Immature natural killer cell (primary cell): ENCODE results near the gene KCNQ1. TPM values are rescaled to one million over a fixed set of nuclear protein-coding genes. Genes with fewer than 3 reads are reported as not detected.

Experiments used
- DNase-seq, 3 donors: peaks; one replicate each; pipeline ENCODE4 v3.0.0; 2022; ENCODE audit warnings: mixed read lengths in 1 of 3
- H3K27ac Mint-ChIP-seq, 6 donors: one replicate each; pipeline ENCODE4 v1.8.0; 2020; ENCODE audit warnings: mixed read lengths in 6 of 6, mild to moderate bottlenecking in 5 of 6, inconsistent platforms in 4 of 6, moderate library complexity in 3 of 6
- H3K27me3 Mint-ChIP-seq, 3 donors: one replicate each; pipeline ENCODE4 v1.8.0; 2020 to 2021; ENCODE audit warnings: low read depth in 3 of 3, mild to moderate bottlenecking in 3 of 3, mixed read lengths in 3 of 3, moderate library complexity in 3 of 3, inconsistent platforms in 1 of 3
- H3K36me3 Mint-ChIP-seq, 3 donors: one replicate each; pipeline ENCODE4 v1.8.0; 2020; ENCODE audit warnings: mixed read lengths in 3 of 3, inconsistent platforms in 2 of 3, mild to moderate bottlenecking in 2 of 3
- H3K4me1 Mint-ChIP-seq, 2 donors: one replicate each; pipeline ENCODE4 v1.8.0; 2020; ENCODE audit warnings: inconsistent platforms in 2 of 2, mild to moderate bottlenecking in 2 of 2, mixed read lengths in 2 of 2, moderate library complexity in 1 of 2
- H3K4me3 Mint-ChIP-seq, 5 donors: one replicate each; pipeline ENCODE4 v1.8.0; 2020; ENCODE audit warnings: mild to moderate bottlenecking in 5 of 5, mixed read lengths in 5 of 5, inconsistent platforms in 3 of 5, moderate library complexity in 3 of 5
- H3K9me3 Mint-ChIP-seq, 6 donors: one replicate each; pipeline ENCODE4 v1.8.0; 2020; ENCODE audit warnings: mild to moderate bottlenecking in 6 of 6, mixed read lengths in 6 of 6, inconsistent platforms in 4 of 6, moderate library complexity in 3 of 6
- polyA plus RNA-seq, 3 donors: library from polyadenylated mRNA; unstranded; fragments of 300-500 nt; fragmentation: Illumina TruSeq; gene quantifications; one replicate each; pipeline ENCODE4 v1.2.3, GENCODE V29; 2021

The KCNQ1 gene
- polyA plus RNA-seq, 3 donors from 2014 or later, result 0.13 to 1.1 (median 0.73) TPM

DNA sequence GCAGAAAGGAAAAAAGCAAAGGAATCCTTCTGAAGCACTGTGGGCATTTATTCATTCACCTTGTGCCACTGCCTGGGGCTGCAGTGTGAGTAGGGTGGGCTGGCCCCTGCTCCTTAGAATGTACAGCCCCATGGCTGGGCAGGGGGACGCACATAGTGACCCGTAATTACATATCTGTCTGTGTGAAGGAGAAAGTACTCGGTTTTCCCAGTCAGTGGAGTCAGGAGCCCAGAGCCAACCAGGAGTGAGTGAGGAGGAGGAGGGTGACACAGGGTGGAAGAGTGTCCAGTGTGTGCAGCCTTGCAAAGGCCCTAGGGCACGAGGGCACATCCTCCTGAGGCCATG, 348.9 kb downstream of the KCNQ1 start:
- H3K4me3 Mint-ChIP-seq, result no peak overlapping the region
- no peaks in the 10 kb centered on the region for H3K36me3 Mint-ChIP-seq
- DNase-seq, result no peak
- H3K9me3 Mint-ChIP-seq, result no peaks in the 10 kb centered on the region
- no peak overlapping the region for H3K27ac Mint-ChIP-seq
- H3K27me3 Mint-ChIP-seq, result peaks cover 2 to 6% (median 4%) of the 10 kb centered on the region in 3 donors
- H3K4me1 Mint-ChIP-seq, result peaks cover 0 to 5% of the 10 kb centered on the region in 2 donors

DNA sequence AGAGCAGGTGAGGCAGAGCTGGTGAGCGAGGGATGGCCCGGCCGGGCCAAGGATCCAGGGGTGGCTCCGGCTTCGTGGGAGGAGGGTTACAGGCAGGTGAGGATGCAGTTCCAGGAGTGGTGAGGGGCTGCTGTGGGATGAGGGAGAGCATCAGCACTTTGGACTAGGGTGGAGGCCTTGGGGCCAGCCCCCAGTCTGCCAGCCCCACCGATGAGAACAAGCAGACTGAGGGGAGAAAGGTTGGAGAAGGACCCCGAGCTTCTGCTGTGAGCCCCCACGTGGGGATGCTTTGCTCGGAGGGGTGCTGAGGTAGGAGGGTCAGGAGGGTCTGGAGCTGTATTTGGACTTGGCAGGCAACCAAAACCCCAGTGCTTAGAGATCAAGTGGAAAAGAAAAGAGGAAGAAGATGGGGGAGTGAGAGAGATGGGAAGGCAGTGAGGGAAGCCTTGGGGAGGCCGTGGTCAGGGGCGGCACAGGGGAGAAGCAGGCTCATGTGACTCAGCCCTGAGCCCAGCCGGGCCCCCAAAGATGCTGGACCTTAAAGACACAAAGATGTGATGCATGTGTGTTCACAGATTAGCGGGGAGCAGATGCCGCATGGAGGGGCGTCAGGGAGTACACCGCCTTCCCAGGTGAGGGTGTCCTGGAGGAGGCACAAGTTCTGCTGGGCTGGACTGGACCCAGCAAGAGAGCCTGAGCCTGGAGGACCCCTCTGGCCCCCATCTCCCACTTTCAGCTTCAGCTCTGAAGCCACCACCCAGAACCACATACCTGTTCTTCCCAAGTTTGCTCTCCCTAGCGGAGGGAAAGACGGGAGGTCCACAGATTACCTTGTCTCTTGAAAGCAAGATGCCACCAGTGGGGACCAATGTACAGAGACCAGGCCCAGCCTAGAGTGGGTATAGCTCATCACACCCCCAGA, 349.5 kb downstream of the KCNQ1 start:
- H3K27ac Mint-ChIP-seq, result no peak overlapping the region
- H3K36me3 Mint-ChIP-seq, result no peaks in the 10 kb centered on the region
- peaks cover 0 to 5% of the 10 kb centered on the region in 2 donors for H3K4me1 Mint-ChIP-seq
- no peak overlapping the region for H3K4me3 Mint-ChIP-seq
- H3K9me3 Mint-ChIP-seq, result no peaks in the 10 kb centered on the region
- peaks cover 3 to 4% (median 3%) of the 10 kb centered on the region in 3 donors for H3K27me3 Mint-ChIP-seq
- DNase-seq, result no peak

DNA sequence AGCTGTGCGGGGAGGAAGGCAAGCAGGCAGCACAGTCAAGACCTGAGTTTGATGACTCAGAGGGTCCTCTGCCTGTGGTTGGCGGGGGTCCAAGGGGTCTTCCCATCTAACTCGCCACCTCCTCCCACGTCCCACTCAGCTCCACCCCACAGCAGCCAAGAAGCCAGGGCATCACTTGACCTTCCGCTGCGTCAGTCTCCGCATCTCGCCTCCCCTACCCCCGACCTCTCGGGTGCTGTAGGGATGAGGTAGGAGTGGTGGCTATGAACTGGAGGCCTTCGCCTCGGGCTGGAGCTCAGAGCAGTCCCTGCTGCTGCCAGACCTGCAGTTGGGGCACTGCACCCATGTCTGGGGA, 350.1 kb downstream of the KCNQ1 start:
- no peak for DNase-seq
- Mint-ChIP-seq H3K27ac (no peak overlapping the region), H3K4me3 (no peak overlapping the region), H3K4me1 (peaks cover 0 to 5% of the 10 kb centered on the region in 2 donors), H3K36me3 (no peaks in the 10 kb centered on the region), H3K27me3 (peaks cover 3 to 4% (median 3%) of the 10 kb centered on the region in 3 donors), H3K9me3 (no peaks in the 10 kb centered on the region)

DNA sequence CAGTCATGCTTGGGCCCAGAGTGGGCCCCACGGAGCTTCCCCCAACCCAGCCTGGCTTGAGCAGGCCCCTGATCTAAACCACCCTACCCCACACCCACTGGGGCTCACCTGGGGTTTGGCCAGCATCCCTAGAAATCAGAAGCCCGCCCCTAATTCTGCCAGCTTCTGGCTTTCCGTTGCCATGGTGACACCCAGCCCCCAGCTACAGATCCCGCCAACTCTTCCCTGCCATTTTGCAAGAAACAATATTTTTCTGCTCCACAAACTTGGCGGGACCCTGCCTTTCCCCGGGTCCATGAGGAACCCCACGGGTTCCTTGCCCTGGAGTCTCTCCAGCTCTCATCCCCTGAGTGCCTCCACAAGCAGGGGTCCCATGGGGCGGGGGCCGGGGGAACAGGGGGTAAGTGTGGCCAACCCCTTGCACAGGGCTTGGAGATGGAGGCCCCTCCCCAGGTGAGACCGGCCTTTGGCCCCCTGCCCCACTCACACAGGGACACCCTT, 350.7 kb downstream of the KCNQ1 start:
- DNase-seq, result no peak
- H3K4me1 Mint-ChIP-seq, result peaks cover 0 to 5% of the 10 kb centered on the region in 2 donors
- no peak overlapping the region for H3K4me3 Mint-ChIP-seq
- no peaks in the 10 kb centered on the region for H3K9me3 Mint-ChIP-seq
- peaks cover 2 to 3% (median 3%) of the 10 kb centered on the region in 3 donors for H3K27me3 Mint-ChIP-seq
- H3K27ac Mint-ChIP-seq, result no peak overlapping the region
- H3K36me3 Mint-ChIP-seq, result no peaks in the 10 kb centered on the region

DNA sequence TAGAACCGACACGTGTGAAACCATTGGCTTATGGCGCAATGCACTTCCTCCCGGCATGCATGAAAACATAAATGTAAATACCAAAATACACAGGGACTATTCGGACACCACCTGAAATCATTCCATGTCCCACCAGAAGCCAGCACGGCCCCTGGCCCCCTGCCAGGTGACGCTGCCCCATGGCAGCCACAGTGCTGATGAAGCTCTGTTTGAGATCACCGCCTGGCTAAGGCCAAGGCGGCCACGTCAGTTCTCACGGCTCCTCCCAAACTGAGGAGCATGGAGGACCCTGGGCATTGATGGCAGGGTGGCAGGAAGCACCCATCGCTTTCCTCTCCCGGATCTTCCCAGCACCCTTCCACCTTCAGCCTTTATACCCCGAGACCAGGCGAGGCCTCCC, 351.3 kb downstream of the KCNQ1 start:
- Mint-ChIP-seq H3K27me3 (peaks cover 0 to 5% (median 0%) of the 10 kb centered on the region in 3 donors), H3K27ac (no peak overlapping the region), H3K9me3 (no peaks in the 10 kb centered on the region), H3K4me1 (peaks cover 0 to 5% of the 10 kb centered on the region in 2 donors), H3K36me3 (no peaks in the 10 kb centered on the region), H3K4me3 (no peak overlapping the region)
- DNase-seq, result no peak

DNA sequence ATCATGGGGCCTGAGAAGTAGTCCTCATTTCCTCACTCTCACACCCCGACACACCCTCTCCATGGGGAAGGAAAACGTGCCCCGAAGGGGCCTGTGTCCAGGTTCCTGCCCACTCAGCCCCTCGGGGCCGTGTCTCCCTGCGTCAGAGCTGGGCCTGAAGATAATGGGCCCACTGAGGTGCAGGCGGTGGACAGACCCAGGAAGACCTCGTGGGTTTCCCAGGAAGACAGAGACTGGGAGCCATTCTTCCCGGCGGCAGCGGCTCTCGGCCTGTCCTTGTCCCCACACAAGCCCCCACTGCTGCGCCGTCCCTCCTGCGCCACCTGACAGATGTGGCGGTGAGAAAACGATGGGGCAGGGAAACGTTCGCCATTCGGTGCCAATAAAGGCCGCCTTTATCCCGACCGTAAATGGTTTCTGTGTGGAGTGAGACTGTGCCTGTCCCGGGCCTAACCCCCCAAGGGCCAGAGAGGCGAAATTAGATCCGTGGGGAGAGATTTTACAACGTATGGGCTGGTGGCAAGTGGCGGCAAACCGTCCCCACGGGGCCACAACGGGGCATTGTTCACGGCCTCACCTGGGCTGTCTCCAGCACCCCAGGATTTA, 351.8 kb downstream of the KCNQ1 start:
- Mint-ChIP-seq H3K27ac (no peak overlapping the region), H3K36me3 (no peaks in the 10 kb centered on the region), H3K4me3 (no peak overlapping the region), H3K4me1 (peaks cover 0 to 5% of the 10 kb centered on the region in 2 donors), H3K27me3 (peaks cover 0 to 5% (median 0%) of the 10 kb centered on the region in 3 donors), H3K9me3 (no peaks in the 10 kb centered on the region)
- DNase-seq, result no peak

DNA sequence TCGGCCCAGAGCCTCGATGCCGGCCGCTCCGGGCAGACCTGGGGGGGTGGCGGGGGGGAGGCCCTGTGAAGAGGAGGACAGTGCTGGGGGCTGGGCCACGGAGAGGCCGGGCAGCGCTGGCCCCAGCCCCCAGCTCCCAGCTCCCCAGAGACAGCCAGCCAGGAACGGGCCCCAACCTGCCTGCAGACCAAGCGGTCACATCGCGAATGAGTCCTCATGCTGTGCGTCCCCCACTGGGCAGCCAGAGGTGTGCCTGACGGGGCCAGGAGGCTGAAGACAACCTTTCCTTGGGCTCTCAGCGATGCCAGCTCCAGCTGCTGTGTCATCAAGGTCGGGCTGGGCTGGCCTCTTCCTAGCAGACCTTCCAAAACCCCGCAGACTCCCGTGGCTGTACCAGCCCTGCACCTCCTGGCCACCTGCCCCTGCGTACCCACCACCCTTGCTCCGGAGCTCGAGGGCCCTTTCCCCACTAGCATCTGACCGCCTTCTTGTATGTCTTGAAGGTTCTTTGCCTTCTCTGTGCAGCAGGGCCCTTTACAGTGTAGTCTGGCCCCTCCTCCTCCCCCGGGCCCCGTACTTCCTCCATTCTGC, 352.4 kb downstream of the KCNQ1 start:
- Mint-ChIP-seq H3K4me3 (no peak overlapping the region), H3K27ac (no peak overlapping the region), H3K27me3 (peaks cover 0 to 5% (median 2%) of the 10 kb centered on the region in 3 donors), H3K36me3 (no peaks in the 10 kb centered on the region), H3K4me1 (peaks cover 0 to 3% of the 10 kb centered on the region in 2 donors), H3K9me3 (no peaks in the 10 kb centered on the region)
- no peak for DNase-seq

DNA sequence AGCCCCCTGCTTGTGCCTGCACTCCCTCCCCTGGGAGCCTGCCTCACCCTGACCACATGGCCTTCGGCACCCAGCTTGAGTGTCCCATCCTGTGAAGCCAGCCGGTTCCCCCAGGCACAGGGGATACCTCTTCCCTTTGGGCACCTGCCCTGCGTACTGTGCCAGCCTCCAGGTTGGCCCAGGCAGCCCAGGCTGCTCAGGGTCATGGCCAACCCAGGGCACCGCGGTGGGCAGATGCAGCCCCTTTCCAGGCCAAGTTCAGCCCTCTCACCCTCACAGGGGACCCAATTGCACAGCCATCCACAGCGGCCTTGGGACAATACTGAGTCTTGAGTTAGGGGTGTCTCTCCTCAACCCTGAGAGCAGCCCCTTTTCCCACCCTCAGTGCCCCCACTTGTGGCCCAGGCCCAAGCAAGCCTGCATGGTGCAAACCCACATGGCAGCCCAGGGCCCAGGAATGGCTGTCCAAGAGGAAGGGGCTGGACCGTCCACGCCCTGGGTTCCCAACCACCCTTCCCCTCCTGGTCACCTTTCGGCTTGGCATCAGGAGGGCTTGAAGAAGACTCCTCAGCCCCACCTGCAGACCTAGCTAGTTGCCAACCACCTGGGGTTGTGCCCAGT, 353.0 kb downstream of the KCNQ1 start:
- no peaks in the 10 kb centered on the region for H3K4me1 Mint-ChIP-seq
- DNase-seq, result no peak
- H3K9me3 Mint-ChIP-seq, result no peaks in the 10 kb centered on the region
- no peak overlapping the region for H3K4me3 Mint-ChIP-seq
- H3K27ac Mint-ChIP-seq, result no peak overlapping the region
- H3K27me3 Mint-ChIP-seq, result peaks cover 0 to 3% (median 2%) of the 10 kb centered on the region in 3 donors
- H3K36me3 Mint-ChIP-seq, result no peaks in the 10 kb centered on the region

DNA sequence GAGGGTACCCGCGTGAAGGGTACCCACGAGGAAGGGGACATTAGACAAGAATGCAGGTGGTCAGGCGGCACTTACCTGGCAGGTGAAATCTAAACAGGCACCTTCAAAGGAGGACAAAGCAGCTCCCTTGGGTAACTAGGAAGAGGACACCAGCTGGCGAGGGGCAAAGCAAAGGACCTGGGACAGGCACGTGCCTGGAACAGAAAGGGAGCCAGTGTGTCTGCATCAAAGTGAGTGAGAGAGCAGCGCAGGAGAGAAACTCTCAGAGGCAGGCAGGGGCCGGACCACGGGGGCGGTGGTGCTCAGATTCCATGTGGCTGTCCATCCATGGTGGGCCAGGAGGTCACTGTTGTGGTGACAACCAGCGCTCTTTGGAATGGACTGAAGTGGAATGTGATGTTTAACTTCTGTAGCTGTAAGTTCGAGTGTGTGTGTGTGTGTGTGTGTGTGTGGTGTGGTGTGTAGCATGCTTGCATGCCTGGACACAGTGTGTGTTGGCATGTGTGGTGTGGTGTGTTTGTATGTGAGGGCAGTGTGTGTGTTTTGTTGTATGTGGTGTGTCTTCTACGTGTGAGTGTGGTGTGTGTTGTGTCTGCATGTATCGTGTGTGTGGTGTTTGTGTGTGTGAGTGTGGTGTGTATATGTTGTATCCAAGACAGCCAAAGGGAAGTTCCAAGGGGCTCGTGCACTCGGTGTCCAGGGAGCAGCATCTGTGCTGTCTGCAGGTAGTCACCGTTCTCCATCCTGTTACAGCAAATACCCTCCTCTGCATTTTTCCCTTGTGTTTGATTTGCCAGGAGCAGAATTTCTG, 354.3 kb downstream of the KCNQ1 start:
- Mint-ChIP-seq H3K27ac (peak overlapping the region in 1 of 6 donors; percentile 7), H3K36me3 (no peaks in the 10 kb centered on the region), H3K4me3 (no peak overlapping the region), H3K9me3 (no peaks in the 10 kb centered on the region), H3K4me1 (no peaks in the 10 kb centered on the region), H3K27me3 (peaks cover 0 to 6% (median 3%) of the 10 kb centered on the region in 3 donors)
- DNase-seq, result no peak

DNA sequence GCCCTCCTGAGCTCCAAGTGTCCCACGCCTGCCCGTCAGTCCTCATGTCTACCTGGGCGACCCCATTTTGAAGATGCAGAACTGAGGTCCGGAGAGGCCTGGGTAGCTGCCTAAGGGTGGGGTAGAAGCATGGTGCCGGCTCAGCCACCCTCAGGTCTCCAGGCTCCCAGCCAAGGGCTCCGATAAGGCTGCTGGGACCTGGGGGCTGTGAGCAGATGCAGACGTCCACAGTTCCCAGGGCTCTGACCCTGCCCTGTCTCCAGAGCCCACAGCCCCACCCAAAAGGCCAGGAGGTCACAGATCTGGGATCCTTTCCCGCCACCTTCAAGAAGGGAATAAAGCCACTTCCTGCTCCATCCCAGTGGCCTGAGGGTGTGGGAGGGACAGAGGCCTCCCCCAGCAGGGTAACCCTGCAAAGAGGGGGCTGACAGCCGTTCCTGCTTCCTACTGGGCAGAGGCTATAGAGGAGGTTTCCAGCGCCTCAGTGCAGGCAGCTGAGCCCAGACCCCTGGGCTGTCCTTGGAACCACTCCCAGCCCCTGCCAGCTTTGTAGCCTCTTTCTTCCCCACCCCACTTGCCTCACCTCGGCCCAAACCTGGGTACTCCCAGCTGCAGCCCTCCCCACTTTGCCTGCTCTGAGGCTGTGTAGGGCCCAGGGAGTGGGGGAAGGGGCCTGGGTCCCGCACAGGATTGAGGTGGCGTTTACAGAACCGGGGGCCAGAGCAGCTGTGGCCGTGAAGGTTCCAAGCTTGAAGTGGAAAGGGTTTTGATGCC, 355.3 kb downstream of the KCNQ1 start:
- no peak overlapping the region for H3K4me3 Mint-ChIP-seq
- peaks cover 3 to 6% (median 4%) of the 10 kb centered on the region in 3 donors for H3K27me3 Mint-ChIP-seq
- H3K4me1 Mint-ChIP-seq, result no peaks in the 10 kb centered on the region
- H3K36me3 Mint-ChIP-seq, result no peaks in the 10 kb centered on the region
- no peak for DNase-seq
- H3K9me3 Mint-ChIP-seq, result no peaks in the 10 kb centered on the region
- H3K27ac Mint-ChIP-seq, result no peak overlapping the region

DNA sequence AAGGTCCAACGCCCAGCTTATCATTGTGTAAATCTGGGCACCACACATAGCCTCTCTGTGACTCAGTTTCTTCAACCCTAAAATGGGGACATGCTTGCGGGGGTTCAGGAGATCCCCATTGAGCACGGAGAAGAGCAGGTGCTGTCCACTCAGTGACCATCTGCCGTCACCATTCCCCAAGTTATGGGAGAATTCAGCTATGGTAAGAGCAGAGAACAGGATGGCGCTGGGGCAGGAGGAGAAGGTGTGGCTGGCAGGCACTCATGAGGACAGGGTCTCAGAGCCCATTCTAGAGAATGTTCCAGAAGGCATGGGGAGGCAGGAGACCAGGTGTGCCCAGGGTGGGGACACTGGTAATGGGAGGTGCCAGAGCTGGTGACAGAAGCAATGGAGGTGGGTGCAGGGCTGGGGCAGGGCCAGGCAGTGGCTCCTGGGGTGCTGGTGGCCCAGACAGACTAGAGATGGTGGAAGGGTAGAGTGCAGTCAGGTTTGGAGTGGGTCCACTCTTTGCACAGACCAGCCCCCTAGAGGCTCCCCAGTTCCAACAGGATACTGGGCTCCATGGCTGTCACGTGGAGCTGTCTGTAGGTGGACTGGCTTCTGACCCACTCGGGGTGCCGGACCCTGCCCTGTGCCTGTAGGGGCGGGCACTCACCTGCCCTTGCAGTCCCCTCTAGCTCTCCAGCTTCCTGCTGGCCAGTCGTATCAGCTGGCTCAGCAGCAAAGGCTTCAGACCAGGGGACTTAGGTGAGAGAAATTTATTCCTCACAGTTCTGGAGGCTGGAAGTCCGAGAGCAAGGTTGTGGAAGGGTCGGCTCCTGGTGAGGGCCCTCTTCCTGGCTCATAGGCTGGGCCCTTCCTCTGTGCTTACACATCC, 356.1 kb downstream of the KCNQ1 start:
- Mint-ChIP-seq H3K4me3 (no peak overlapping the region), H3K27me3 (peaks cover 5 to 6% (median 6%) of the 10 kb centered on the region in 3 donors), H3K36me3 (no peaks in the 10 kb centered on the region), H3K27ac (no peak overlapping the region), H3K4me1 (no peaks in the 10 kb centered on the region), H3K9me3 (no peaks in the 10 kb centered on the region)
- DNase-seq, result no peak
